ENCODE measurements around the gene ABCB11.
"Not testable (repeated sequence)": the region's sequence is repeated elsewhere in the genome, so short reads cannot be mapped to it uniquely, and the experiment has no call there.

DNA sequence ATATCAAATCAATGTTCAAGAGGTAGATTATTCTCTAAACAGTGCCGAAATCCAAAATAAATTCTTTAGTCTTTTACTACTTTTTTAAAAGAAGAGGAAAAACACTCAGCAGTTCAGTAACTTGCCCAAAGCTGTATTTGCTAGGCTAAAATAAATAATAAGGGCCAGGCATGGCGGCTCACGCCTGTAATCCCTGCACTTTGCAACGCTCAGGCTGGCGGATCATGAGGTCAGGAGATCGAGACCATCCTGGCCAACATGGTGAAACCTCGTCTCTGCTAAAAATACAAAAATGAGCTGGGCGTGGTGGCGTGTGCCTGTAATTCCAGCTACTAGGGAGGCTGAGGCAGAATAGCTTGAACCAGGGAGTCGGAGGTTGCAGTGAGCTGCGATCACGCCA is 149.0 kb downstream of the ABCB11 start:
- TF ChIP-seq, protein P1, sequence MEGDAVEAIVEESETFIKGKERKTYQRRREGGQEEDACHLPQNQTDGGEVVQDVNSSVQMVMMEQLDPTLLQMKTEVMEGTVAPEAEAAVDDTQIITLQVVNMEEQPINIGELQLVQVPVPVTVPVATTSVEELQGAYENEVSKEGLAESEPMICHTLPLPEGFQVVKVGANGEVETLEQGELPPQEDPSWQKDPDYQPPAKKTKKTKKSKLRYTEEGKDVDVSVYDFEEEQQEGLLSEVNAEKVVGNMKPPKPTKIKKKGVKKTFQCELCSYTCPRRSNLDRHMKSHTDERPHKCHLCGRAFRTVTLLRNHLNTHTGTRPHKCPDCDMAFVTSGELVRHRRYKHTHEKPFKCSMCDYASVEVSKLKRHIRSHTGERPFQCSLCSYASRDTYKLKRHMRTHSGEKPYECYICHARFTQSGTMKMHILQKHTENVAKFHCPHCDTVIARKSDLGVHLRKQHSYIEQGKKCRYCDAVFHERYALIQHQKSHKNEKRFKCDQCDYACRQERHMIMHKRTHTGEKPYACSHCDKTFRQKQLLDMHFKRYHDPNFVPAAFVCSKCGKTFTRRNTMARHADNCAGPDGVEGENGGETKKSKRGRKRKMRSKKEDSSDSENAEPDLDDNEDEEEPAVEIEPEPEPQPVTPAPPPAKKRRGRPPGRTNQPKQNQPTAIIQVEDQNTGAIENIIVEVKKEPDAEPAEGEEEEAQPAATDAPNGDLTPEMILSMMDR (IDR thresholded peaks at IDR 0.05; ENCODE audit: low read length) = not testable (repeated sequence)
- not testable (repeated sequence) for TF ChIP-seq EZH2 (optimal IDR thresholded peaks at IDR 0.05; ENCODE audit: low read depth, low read length); EZH2phosphoT487 (IDR thresholded peaks at IDR 0.05; ENCODE audit: low read length)
